Stomach (tissue), 9 donors: ENCODE results near the gene LEKR1. TPM values are rescaled to one million over a fixed set of nuclear protein-coding genes. Genes with fewer than 3 reads are reported as not detected.
"Not testable (repeated sequence)": the region's sequence is repeated elsewhere in the genome, so short reads cannot be mapped to it uniquely, and the experiment has no call there.

Experiments
- DNase-seq, 2 donors: peaks; one replicate each; pipeline versions ENCODE4 v3.0.0 to v3.0.0-alpha.2; 2013 to 2019
- H3K27ac ChIP-seq, 5 donors: fragments of 200-600 bp in 4 of 5; sonication (generic) in 4 of 5; one replicate each; pipeline ENCODE4 v1.5.1; 2013 to 2019; ENCODE audit warnings: mild to moderate bottlenecking in 1 of 5, moderate library complexity in 1 of 5
- H3K27me3 ChIP-seq, 3 donors: fragments of 200-600 bp; sonication (generic); one replicate each; pipeline ENCODE4 v1.5.1; 2017 to 2019; ENCODE audit warnings: mixed run types in 1 of 3
- H3K36me3 ChIP-seq, 4 donors: fragments of 200-600 bp; sonication (generic); 1 replicate in 3 of 4; 2 replicates in 1 of 4; pipeline ENCODE4 v1.5.1; 2016 to 2019
- H3K4me1 ChIP-seq, 4 donors: fragments of 200-600 bp; sonication (generic); one replicate each; pipeline ENCODE4 v1.5.1; 2016 to 2019
- H3K4me3 ChIP-seq, 4 donors: fragments of 200-600 bp; sonication (generic) in 3 of 4; one replicate each; pipeline ENCODE4 v1.5.1; 2016 to 2019; ENCODE audit warnings: mild to moderate bottlenecking in 1 of 4
- H3K9me3 ChIP-seq, 4 donors: fragments of 200-600 bp; sonication (generic); one replicate each; pipeline ENCODE4 v1.5.1; 2016 to 2019
- CTCF ChIP-seq, 7 experiments: fragments of 450-650 bp in 4 of 7; fragments of 200-600 bp in 3 of 7; sonication (generic) in 3 of 7; IDR thresholded peaks; one replicate each; pipeline ENCODE4 v1.5.1; 2016 to 2019; ENCODE audit warnings: antibody characterized with exemption in 7 of 7, control low read depth in 2 of 7, mild to moderate bottlenecking in 1 of 7
- EP300 ChIP-seq: sonication (generic); formaldehyde crosslinking; IDR thresholded peaks from one replicate; pipeline ENCODE4 v1.6.1; 2017; ENCODE audit warnings: antibody characterized with exemption
- POLR2A ChIP-seq, 4 donors: fragments of 450-650 bp; IDR thresholded peaks; one replicate each; pipeline ENCODE4 v1.6.1; 2016; ENCODE audit warnings: antibody characterized with exemption in 4 of 4, control low read depth in 2 of 4, mild to moderate bottlenecking in 1 of 4, moderate library complexity in 1 of 4
- POLR2AphosphoS5 ChIP-seq, 3 donors: sonication (generic); formaldehyde crosslinking; IDR thresholded peaks; one replicate each; pipeline ENCODE4 v1.6.1; 2016; ENCODE audit warnings: antibody characterized with exemption in 3 of 3
- WGBS, 5 donors: extraction: QIAGEN DNeasy Blood & Tissue Kit in 3 of 5; methylation state at CpG; one replicate each; pipeline versions ENCODE4 v1.1.5 to v1.1.7; 2013 to 2018; 5-methylcytosine and 5-hydroxymethylcytosine counted together
- intact Hi-C: fragments of 100-400 bp; cut with DNase I; formaldehyde crosslinking; loops from one replicate; pipeline ENCODE4 v1.15.1; 2023; ENCODE audit warnings: low total_unique reads
- polyA plus RNA-seq, 3 donors: library from polyadenylated mRNA; stranded (reverse); fragments of 200-250 nt; gene quantifications; one replicate each; pipeline ENCODE4 v1.2.3, GENCODE V29; 2013
- total RNA-seq, 5 donors: library from RNA; depleted of rRNA; stranded (reverse); fragments of >200 nt; gene quantifications; one replicate each; pipeline versions ENCODE4 v1.1.0 to v1.2.3, GENCODE V29; 2014 to 2016
- donor health status: healthy with polysubstance abuse.
- donor health status: Bipolar disorder and iron deficiency.
- donor health status: healthy.

LEKR1 gene
- total and polyA plus RNA-seq, 8 donors: 0.31 to 2.6 (median 0.44) TPM; not detected in 3

GRCh38 chr3:156793400-156793799 lies 32.8 kb upstream of the LEKR1 start:
- WGBS, 5 donors: 63 to 71% (median 68%) methylated on average over 1 of the region's 1 CpG
- H3K36me3 ChIP-seq: no peaks in the 10 kb centered on the region
- H3K9me3 ChIP-seq: no peaks in the 10 kb centered on the region
- no peak overlapping the region for H3K27ac ChIP-seq
- no peak for TF ChIP-seq CTCF (IDR thresholded peaks at IDR 0.05)
- TF ChIP-seq EP300: no peak
- no peak for TF ChIP-seq POLR2A (IDR thresholded peaks at IDR 0.05)
- no peak for TF ChIP-seq POLR2AphosphoS5 (IDR thresholded peaks at IDR 0.05)
- DNase-seq: no peak
- H3K27me3 ChIP-seq: no peaks in the 10 kb centered on the region
- H3K4me3 ChIP-seq: no peak overlapping the region
- intact Hi-C loops: no loop called here
- H3K4me1 ChIP-seq: peaks cover 0 to 7% (median 3%) of the 10 kb centered on the region in 4 donors

- Histone ChIP-seq H3K4me3 (no peak overlapping the region), H3K27me3 (no peaks in the 10 kb centered on the region), H3K4me1 (peaks cover 0 to 7% (median 3%) of the 10 kb centered on the region in 4 donors), H3K27ac (no peak overlapping the region), H3K9me3 (no peaks in the 10 kb centered on the region), H3K36me3 (no peaks in the 10 kb centered on the region)
- no peak for DNase-seq
- TF ChIP-seq CTCF (IDR thresholded peaks at IDR 0.05) (no peak), EP300 (no peak), POLR2A (IDR thresholded peaks at IDR 0.05) (no peak), POLR2AphosphoS5 (IDR thresholded peaks at IDR 0.05) (no peak)
- WGBS, 5 donors: 68 to 77% (median 73%) methylated on average over 2 of the region's 2 CpGs
- intact Hi-C loops: no loop called here
These were observed 32.3 kb upstream of the LEKR1 start for GRCh38 chr3:156793851-156794250.

- H3K27me3 ChIP-seq: no peaks in the 10 kb centered on the region
- H3K27ac ChIP-seq: no peak overlapping the region
- peak in 1 of 2 donors; percentile 22 for DNase-seq
- intact Hi-C loops: no loop called here
- TF ChIP-seq POLR2AphosphoS5 (IDR thresholded peaks at IDR 0.05): no peak
- no peak for TF ChIP-seq CTCF (IDR thresholded peaks at IDR 0.05)
- H3K4me3 ChIP-seq: no peak overlapping the region
- H3K36me3 ChIP-seq: no peaks in the 10 kb centered on the region
- H3K4me1 ChIP-seq: peaks cover 0 to 7% (median 3%) of the 10 kb centered on the region in 4 donors
- H3K9me3 ChIP-seq: no peaks in the 10 kb centered on the region
These were observed 30.2 kb upstream of the LEKR1 start for GRCh38 chr3:156795890-156796481.

GRCh38 chr3:156797368-156797767 lies 28.8 kb upstream of the LEKR1 start:
- no peak for TF ChIP-seq POLR2A (IDR thresholded peaks at IDR 0.05)
- TF ChIP-seq CTCF (IDR thresholded peaks at IDR 0.05): no peak
- no peak for TF ChIP-seq POLR2AphosphoS5 (IDR thresholded peaks at IDR 0.05)
- TF ChIP-seq EP300: no peak
- Histone ChIP-seq H3K27me3 (no peaks in the 10 kb centered on the region), H3K4me3 (no peak overlapping the region), H3K9me3 (no peaks in the 10 kb centered on the region), H3K4me1 (peaks cover 0 to 7% (median 3%) of the 10 kb centered on the region in 4 donors), H3K36me3 (no peaks in the 10 kb centered on the region), H3K27ac (no peak overlapping the region)
- no peak for DNase-seq
- intact Hi-C loops: no loop called here
- WGBS, 5 donors: 41 to 70% (median 66%) methylated on average over 1 of the region's 1 CpG

GRCh38 chr3:156800287-156800686 lies 25.9 kb upstream of the LEKR1 start:
- 87 to 97% (median 95%) methylated on average over 4 of the region's 4 CpGs for WGBS, 5 donors
- H3K36me3 ChIP-seq, DNase-seq, H3K27me3 ChIP-seq, H3K27ac ChIP-seq, H3K4me1 ChIP-seq, H3K4me3 ChIP-seq, intact Hi-C loops: not testable (repeated sequence)
- H3K9me3 ChIP-seq: peaks cover 0 to 10% (median 3%) of the 10 kb centered on the region in 4 donors
